K562 (cell line): Measurements from ENCODE around the gene NEMF. TPM values are rescaled to one million over a fixed set of nuclear protein-coding genes. Genes with fewer than 3 reads are reported as not detected.

Experiments used
- BCOR ChIP-seq: fragments of 450-650 bp; IDR thresholded peaks from 2 replicates; pipeline ENCODE4 v1.6.1; 2016
- E2F5 ChIP-seq: sonication (generic); formaldehyde crosslinking; IDR thresholded peaks from 2 replicates; pipeline ENCODE4 v1.8.0; 2022; ENCODE audit warnings: mild to moderate bottlenecking, missing genetic modification reagents
- GABPA ChIP-seq: fragments of 200-800 bp; sonication (Bioruptor generic); conservative IDR thresholded peaks from 2 replicates; pipeline ENCODE4 v1.6.1; 2016; ENCODE audit warnings: low read depth, missing genetic modification characterization, missing compliant biosample characterization
- KDM4B ChIP-seq, 2 experiments: fragments of 450-650 bp in 1 of 2; sonication (generic) in 1 of 2; IDR thresholded peaks; 2 replicates each; pipeline ENCODE4 v1.6.1; 2016 to 2017; ENCODE audit warnings: borderline replicate concordance in 2 of 2, antibody characterized with exemption in 1 of 2, low read depth in 1 of 2, mild to moderate bottlenecking in 1 of 2
- TEAD1 ChIP-seq, 2 experiments: fragments of 450-650 bp in 1 of 2; sonication (generic) in 1 of 2; formaldehyde crosslinking; IDR thresholded peaks; 2 replicates each; pipeline versions ENCODE4 v1.4.0 to v1.8.0; 2020 to 2022; ENCODE audit warnings: mild to moderate bottlenecking in 2 of 2, missing genetic modification reagents in 1 of 2
- UBTF ChIP-seq, 2 experiments: IDR thresholded peaks; 2 replicates each; pipeline ENCODE4 v1.6.1; 2012; ENCODE audit warnings: improper control_type of control experiment in 2 of 2, low read depth in 2 of 2, low read length in 2 of 2, borderline replicate concordance in 1 of 2
- VEZF1 ChIP-seq: fragments of 200-800 bp; sonication (Bioruptor generic); IDR thresholded peaks from 2 replicates; pipeline ENCODE4 v1.6.1; 2017; ENCODE audit warnings: missing genetic modification characterization, missing compliant biosample characterization
- XRCC3 ChIP-seq: fragments of 450-650 bp; IDR thresholded peaks from 2 replicates; pipeline ENCODE4 v1.6.1; 2017; ENCODE audit warnings: mild to moderate bottlenecking, moderate library complexity
- polyA plus RNA-seq, 8 experiments: library from polyadenylated mRNA; depleted of rRNA in 4 of 8; stranded (reverse) in 5 of 8; unstranded in 3 of 8; fragments of >200 nt; fragmentation: Nextera tagmentation in 2 of 8; fragmentation: Illumina TruSeq in 1 of 8; extraction: Ambion mirVana in 2 of 8; extraction: Trizol in 1 of 8; gene quantifications; 2 replicates each; pipeline versions ENCODE4 v1.2.1 to v1.2.3, GENCODE V29; 2011 to 2014; ENCODE audit warnings: inconsistent platforms in 1 of 8, missing spikeins in 1 of 8
- total RNA-seq, 7 experiments: library from RNA; depleted of rRNA in 6 of 7; stranded (reverse); fragments of >200 nt in 6 of 7; fragmentation: Illumina TruSeq in 2 of 7; extraction: Trizol in 2 of 7; gene quantifications; 2 replicates each; pipeline versions ENCODE4 v1.2.1 to v1.2.3, GENCODE V29; 2011 to 2021; ENCODE audit warnings: low replicate concordance in 1 of 7
- TF ChIP-seq, protein P1 (sequence below): fragments of 250-450 bp; sonication (Bioruptor Pico); IDR thresholded peaks from 2 replicates; pipeline ENCODE4 v1.4.0; 2020; ENCODE audit warnings: mild to moderate bottlenecking
- TF ChIP-seq, protein P2 (sequence below): fragments of 450-650 bp; IDR thresholded peaks from 2 replicates; pipeline ENCODE4 v1.6.1; 2016; ENCODE audit warnings: low read depth

The NEMF gene
- total and polyA plus RNA-seq, 9 of the 15 experiments (the other 6 are each of a cell fraction or from before 2014, with no cell fraction given), result 38.8 to 94.4 (median 61.0) TPM

DNA sequence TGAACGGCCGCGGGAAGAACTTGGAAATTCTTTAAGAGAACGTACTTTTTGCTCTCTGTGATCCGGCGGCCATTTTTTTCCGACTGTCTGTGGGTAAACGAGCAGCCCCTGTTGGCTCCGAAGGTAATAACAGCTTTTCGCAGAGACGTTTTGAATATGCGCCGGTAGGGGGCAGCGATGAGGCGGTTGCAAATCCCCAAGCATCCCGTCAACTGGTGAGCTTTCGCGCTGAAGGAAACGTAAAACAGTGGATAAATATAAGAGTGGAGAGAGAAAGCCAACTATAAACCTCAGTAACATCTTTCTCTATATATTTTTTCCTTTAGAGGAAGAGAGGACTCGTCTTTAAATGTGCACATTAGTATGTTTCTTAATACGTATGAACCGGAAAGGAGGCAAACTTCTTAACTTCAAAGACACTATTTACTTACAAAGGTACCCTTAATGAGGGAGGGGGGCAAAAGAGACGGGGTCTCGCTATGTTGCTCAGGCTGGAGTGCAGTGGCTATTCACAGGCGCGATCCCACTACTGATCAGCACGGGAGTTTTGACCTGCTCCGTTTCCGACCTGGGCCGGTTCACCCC, 9.6 kb upstream of the NEMF start (continued):
- TF ChIP-seq E2F5 (CRISPR knock-in tag) (no peak), UBTF (IDR thresholded peaks at IDR 0.05; ENCODE audit: borderline replicate concordance in 1 of 2, low read depth in 2 of 2, low read length in 2 of 2) (0 out of 4 replicates have a peak, but pooled peaks of 1 of the 2 experiments have one; percentile 53), TEAD1 (CRISPR knock-in tag; IDR thresholded peaks at IDR 0.05) (peak in 1 of 2 experiments; percentile 64; a peak in 1 of 4 replicates), VEZF1 (CRISPR knock-in tag) (peak; percentile 91), BCOR (peak; percentile 95), XRCC3 (0 out of 2 replicates have a peak, but pooled peaks have one; percentile 62), GABPA (tag) (peak; percentile 41), KDM4B (IDR thresholded peaks at IDR 0.05; ENCODE audit: borderline replicate concordance in 2 of 2, low read depth in 1 of 2) (0 out of 4 replicates have a peak, but pooled peaks of 1 of the 2 experiments have one; percentile 5)
- TF ChIP-seq, protein P1, sequence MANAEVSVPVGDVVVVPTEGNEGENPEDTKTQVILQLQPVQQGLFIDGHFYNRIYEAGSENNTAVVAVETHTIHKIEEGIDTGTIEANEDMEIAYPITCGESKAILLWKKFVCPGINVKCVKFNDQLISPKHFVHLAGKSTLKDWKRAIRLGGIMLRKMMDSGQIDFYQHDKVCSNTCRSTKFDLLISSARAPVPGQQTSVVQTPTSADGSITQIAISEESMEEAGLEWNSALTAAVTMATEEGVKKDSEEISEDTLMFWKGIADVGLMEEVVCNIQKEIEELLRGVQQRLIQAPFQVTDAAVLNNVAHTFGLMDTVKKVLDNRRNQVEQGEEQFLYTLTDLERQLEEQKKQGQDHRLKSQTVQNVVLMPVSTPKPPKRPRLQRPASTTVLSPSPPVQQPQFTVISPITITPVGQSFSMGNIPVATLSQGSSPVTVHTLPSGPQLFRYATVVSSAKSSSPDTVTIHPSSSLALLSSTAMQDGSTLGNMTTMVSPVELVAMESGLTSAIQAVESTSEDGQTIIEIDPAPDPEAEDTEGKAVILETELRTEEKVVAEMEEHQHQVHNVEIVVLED (CRISPR knock-in tag), result no peak
- TF ChIP-seq, protein P2, sequence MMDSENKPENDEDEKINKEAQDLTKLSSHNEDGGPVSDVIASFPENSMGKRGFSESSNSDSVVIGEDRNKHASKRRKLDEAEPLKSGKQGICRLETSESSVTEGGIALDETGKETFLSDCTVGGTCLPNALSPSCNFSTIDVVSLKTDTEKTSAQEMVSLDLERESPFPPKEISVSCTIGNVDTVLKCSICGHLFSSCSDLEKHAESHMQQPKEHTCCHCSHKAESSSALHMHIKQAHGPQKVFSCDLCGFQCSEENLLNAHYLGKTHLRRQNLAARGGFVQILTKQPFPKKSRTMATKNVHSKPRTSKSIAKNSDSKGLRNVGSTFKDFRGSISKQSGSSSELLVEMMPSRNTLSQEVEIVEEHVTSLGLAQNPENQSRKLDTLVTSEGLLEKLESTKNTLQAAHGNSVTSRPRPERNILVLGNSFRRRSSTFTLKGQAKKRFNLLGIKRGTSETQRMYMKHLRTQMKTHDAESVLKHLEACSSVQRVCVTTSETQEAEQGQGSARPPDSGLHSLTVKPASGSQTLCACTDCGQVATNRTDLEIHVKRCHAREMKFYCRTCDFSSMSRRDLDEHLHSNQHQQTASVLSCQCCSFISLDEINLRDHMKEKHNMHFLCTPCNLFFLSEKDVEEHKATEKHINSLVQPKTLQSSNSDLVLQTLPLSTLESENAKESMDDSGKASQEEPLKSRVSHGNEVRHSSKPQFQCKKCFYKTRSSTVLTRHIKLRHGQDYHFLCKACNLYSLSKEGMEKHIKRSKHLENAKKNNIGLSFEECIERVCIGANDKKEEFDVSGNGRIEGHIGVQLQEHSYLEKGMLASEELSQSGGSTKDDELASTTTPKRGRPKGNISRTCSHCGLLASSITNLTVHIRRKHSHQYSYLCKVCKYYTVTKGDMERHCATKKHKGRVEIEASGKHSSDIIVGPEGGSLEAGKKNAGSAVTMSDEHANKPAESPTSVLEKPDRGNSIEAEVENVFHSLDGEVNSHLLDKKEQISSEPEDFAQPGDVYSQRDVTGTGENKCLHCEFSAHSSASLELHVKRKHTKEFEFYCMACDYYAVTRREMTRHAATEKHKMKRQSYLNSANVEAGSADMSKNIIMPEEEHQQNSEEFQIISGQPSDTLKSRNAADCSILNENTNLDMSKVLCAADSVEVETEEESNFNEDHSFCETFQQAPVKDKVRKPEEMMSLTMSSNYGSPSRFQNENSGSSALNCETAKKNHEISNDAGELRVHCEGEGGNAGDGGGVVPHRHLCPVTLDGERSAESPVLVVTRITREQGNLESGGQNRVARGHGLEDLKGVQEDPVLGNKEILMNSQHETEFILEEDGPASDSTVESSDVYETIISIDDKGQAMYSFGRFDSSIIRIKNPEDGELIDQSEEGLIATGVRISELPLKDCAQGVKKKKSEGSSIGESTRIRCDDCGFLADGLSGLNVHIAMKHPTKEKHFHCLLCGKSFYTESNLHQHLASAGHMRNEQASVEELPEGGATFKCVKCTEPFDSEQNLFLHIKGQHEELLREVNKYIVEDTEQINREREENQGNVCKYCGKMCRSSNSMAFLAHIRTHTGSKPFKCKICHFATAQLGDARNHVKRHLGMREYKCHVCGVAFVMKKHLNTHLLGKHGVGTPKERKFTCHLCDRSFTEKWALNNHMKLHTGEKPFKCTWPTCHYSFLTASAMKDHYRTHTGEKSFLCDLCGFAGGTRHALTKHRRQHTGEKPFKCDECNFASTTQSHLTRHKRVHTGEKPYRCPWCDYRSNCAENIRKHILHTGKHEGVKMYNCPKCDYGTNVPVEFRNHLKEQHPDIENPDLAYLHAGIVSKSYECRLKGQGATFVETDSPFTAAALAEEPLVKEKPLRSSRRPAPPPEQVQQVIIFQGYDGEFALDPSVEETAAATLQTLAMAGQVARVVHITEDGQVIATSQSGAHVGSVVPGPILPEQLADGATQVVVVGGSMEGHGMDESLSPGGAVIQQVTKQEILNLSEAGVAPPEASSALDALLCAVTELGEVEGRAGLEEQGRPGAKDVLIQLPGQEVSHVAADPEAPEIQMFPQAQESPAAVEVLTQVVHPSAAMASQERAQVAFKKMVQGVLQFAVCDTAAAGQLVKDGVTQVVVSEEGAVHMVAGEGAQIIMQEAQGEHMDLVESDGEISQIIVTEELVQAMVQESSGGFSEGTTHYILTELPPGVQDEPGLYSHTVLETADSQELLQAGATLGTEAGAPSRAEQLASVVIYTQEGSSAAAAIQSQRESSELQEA, result no peak; the same call in 1 of the 2 replicates
